ENCODE data around the gene WFS1.

Gene WFS1

DNA sequence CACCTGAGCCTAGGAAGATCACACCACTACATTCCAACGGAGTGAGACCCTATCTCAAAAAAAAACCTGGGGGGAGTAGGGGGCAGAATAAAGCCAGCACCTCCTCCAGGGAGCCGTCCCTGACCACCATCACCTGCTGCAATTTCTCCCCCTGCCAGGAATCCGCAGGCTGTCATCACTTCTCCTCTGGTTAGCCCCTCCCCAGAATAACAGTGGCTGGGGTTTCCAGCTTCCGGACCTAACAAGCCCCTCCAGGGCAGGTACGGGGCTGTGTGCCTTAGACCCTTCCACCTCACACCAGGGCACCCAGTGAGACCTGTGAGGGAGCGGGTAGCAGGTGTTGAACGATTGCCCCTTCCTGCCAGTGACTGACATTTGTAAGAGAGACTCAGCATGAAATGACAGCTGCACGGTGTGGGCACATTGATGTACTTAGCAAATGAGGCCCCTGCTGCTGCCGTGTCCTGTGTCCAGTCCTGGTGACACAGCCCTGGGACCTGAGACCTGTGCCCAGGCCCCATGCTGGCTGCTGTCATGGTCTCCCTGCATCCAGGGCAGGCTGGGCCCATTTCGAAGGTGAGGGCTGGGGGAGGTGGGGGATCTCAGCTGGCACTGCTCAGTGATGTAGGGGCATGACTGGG, 6.7 kb upstream of the WFS1 start:
- no peak for DNase-seq

GRCh38 chr4:6263526-6264224, 6.0 kb upstream of the WFS1 start:
- no peak for DNase-seq

- DNase-seq, result no peak
These were observed 5.5 kb upstream of the WFS1 start for GRCh38 chr4:6264225-6264540.

DNA sequence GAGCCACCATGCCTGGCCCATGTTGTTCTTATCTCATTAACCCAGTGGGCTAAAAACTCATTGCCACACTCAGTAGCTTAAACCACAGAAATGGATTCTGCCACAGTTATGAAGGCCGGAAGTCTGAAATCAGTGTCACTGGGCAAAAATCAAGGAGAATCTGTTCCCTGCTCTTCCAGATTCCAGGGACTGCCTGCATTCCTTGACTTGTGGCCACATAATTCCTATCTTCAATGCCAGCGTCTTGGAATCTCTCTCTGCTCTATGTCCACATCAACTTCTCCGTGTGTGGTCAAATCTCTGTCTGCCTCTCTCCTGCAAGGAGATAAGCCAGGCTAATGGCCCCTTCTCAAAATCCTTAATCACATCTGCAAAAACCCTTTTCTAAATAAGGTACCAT, 4.1 kb upstream of the WFS1 start:
- no peak for DNase-seq

GRCh38 chr4:6267573-6267972, 2.1 kb upstream of the WFS1 start:
- DNase-seq, result no peak

DNA sequence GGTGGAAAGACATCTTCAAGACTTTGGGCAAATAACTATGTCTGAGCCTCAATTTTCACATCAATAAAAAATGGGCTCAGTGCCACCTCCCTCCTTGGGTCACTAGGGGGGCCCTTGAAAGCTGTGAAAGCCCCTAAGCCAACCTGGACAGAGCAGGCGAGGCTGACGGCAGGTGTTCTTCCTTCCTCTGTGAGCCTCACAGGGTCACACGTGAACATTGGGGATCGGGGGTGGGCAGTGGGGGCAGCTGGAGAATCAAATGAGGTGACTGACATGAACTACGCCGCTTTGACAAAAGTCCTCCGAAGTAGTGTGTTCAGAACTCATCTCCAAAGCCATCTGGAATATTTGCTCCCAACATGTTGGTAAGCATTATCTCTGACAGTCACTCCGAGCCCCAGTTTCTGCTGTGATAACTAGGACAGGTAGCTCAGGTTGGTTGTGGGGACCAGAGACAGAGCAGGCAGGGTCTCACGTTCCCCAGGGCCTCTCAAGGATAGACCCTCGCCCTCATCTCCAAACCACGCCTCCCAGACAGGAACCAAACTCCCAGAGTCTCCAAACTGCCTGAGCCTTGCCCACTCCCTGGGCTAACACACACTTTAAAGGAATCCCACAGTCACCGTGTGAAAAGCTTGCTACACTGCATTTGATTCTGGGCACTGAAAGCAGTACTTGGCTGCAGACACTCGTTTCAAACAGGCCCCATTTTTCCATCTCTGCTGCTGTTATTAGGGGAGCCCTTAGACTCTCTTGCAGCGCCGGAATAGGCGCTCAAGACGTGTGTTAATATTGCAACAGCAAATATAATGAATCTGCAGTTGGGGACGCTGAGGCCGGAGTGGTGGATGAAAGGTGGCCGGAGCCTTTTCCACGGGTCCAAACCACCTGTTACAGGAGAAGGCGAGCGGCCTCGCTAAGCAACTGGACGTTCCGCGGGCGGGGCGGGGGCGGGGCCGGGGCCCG, 717 bp upstream of the WFS1 start:
- no peak for DNase-seq

DNA sequence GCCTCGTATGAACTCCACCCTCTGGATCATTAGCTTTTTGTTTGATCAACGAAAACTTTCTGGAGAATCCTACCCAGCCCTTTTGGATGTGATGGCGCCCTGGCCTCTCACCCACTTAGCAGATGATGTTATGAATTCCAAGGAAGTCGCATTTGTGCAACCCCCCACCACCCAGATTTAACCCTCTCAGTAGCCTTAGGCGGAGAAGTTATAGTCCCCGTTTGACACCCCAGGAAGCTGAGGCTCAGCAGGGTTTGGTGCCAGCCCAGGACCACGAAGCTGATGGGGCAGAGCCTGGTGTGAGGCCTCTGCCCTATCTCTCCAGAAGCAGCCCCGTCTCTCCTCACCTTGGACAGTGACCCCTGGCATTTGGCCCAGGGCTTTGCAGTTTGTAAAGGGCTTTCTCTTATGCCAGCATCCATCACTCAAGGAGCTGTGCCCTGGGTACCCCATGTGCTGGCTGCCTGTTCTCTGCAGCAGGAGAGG, 1.0 kb downstream of the WFS1 start:
- DNase-seq, result no peak

DNA sequence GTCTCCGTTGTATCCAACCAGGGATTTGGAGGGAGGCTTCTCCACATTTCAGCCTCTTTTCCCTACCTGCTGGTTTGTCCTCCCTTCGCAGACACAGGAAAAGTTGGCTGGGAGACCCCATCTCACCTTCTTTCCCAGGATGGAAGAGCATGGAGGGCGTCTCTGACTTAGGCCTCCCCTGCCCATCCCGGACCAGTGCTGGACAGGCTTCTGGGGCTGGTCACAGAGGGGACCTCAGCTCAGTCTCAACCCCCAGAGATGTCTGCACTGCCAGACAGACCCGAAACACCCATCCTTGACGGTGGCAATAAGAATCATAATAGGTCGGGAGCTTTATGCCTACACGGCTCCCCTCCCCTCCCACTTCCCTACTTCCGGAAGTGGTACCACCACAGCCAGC, 1.6 kb downstream of the WFS1 start:
- DNase-seq, result no peak

GRCh38 chr4:6271701-6272465, 2.2 kb downstream of the WFS1 start:
- no peak for DNase-seq

- DNase-seq, result no peak
These were observed 3.4 kb downstream of the WFS1 start for GRCh38 chr4:6272863-6273660.

DNA sequence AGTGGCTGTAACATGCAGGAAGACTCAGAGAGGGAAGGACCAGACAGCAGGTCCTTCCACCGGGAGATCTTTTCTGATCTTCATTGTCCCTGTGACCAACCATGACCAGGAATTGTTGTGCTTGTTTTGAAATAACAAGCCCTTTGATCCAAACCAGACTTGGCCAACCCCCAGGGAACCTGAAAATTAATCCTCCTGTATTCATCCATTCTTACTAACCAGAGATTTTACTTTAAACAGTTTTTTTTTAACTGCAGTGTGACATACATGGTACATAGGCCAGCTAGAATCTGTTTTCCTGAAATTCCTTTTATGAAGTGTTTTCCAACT, 4.0 kb downstream of the WFS1 start:
- DNase-seq, result no peak

DNA sequence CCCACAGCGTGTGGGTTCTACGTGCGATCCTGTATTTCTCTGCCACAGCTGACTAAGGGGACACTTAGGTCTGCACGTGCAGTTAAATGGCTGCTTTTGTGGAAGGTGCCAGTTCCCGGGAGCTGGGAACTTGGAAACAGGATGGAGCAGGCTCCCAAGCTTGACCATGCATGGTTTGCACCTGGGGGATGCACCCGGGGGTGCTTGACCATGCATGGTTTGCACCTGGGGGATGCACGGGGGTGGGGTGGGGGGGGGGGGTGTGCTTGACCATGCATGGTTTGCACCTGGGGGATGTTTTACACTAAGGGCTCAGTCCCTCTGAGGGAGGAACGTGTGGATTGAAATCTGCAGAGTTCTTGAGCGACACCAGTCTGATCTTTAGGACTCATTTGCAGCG, 5.7 kb downstream of the WFS1 start:
- DNase-seq, result no peak

DNA sequence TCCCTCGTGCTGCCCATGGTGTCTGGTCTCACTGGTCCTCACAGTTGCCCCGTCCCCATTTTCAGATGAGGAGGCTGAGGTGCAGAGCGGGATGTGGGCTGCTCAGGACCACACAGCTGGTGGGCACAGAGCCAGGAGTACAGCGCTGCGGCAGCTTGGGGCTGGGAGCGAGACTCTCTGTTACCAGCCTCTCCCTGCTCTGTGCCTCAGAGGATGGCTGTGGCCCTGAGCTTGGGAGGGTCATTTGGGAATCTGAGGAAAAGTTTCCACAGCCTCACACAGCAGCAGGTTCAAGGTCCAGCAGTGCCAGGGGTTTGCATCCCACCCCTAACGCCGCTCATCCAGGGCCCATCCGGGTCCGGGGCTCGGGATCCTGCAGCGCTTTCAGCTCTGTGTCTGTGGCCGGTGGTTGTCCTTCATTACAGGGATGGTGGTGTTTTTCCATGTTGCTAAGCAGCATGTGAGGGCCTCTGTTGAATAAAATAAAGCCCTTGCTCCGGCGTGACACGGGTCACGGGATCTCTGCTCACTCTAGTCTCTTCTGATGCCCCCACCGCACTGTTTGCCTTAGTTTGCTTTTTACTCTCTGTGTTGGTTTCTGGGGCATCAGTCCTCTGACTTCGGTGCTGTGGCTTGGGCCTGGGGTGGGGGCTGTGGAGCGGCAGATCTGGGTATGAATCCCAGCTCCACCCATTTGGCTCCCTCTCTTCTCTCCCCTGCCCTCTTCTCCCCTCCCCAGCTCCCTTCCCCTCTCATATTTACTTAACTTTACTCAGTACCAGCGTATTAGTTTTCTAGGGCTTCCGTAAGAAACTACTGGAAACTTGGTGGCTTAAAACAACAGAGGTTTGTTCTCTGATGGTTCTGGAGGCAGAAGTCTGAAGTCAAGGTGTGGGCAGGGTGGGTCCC, 6.5 kb downstream of the WFS1 start:
- no peak for DNase-seq

DNA sequence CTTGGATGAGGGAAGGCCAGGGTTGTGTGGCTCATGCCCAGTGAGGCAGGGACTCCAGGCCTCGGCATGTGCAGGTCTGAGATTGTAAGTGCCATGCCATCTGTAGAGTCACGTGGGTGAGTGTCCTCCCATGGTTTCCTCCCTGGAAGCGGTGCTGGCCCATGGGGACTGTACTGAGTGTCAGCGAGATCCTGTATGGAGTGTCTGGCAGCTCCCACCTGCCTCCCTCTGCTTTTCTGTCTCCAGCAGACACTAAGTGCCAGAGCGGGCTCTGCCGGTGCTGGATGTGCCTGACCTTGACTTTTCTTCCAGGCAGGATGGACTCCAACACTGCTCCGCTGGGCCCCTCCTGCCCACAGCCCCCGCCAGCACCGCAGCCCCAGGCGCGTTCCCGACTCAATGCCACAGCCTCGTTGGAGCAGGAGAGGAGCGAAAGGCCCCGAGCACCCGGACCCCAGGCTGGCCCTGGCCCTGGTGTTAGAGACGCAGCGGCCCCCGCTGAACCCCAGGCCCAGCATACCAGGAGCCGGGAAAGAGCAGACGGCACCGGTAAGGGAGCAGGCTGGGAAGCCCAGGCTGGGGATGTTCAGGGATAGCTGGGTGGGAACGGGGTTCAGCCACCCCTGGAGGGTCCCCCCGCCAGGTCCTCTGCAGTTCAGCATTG, 7.6 kb downstream of the WFS1 start:
- DNase-seq, result no peak

GRCh38 chr4:6277935-6278800, 8.5 kb downstream of the WFS1 start:
- DNase-seq, result no peak

DNA sequence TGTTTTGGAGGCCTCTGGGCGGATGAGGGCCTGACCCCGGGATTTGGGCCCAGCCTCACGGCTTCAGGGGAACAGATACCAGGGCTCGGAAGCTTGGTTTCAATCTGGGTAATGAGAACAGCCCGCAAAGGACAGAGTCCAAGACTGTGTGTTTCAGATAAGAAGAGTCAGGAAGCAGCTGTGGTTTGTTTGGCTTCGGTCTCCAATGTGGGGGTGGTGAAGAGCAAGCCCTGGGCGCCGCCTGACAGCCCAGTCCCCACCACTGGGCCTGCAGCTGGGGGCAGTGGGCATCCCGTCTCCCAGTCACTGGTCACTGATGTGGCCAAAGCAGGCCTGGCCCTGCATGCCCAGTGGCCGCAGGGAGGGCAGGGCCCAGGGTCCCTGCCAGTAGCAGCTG, 9.1 kb downstream of the WFS1 start:
- no peak for DNase-seq

DNA sequence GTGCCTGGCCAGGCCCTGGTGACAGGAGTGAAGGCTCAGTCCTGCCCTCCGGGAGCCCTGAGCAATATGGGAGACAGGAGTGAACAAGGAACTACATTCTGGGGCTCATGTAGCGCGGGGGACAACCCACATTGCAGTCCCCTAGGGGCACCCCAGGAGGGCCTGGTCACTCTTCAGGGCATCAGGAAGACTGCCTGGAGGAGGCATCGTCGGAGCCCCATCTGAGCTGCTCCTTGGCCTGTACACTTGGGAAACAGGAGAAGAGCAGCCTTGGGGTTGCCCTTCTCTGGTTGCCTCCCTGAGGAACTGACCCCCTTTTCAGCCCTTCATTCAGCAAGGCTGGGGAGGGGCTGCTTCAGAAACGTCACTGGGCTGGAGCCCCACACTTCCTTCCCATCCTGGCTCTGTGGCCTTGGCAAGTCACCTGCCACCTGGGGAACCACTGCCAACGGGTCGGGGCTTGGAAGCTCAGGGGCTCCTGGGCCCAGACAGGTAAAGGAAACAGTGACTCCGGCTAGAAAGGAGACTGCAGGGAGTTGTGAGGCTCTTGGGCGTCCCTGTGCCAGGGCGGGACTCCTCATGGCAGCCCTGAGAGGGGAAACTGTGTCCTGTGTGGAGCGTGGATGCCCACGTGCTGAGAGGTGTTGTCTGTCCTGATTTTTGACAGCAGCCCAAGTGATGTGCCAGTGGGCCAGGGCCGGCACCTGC, 10.1 kb downstream of the WFS1 start:
- DNase-seq, result no peak

DNA sequence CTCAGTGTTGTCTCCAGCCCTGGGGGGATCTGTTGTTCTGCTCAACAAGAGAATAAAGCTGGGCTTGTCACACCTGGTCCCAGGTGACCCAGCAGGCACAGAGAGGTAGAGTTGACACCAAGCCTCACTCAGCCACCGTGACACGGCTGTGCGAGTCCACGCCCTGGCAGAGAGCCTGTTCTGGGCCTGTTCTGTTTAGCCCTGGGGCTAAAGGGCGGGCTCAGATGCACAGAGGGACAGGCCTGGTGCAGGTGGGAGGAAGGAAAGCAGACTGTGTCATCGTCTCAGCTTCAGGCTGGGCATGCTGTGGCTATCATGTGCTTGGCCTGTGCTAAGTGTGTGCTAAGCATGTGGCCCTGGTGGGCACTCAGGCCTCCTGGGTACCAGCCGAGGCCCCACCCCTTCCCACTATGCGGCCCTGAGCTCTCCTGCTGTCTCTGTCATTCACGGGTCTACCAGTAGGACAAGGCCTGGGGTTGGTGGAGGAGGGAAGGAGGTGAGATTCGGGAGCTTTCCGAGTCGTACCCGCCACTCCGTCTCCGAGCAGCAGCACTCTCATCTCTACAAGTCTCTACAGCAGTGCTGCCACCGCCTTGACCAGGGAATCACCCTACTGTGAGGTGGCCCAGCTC, 10.8 kb downstream of the WFS1 start:
- no peak for DNase-seq
